ENCODE results near the gene HADHB.
"Not testable (repeated sequence)": the region's sequence is repeated elsewhere in the genome, so short reads cannot be mapped to it uniquely, and the experiment has no call there.

The HADHB gene

GRCh38 chr2:26245810-26246209, 1.1 kb downstream of the HADHB start:
- no peak for DNase-seq

- DNase-seq, result no peak
These were observed 2.1 kb downstream of the HADHB start for GRCh38 chr2:26246818-26247217.

- DNase-seq, result no peak
These were observed 4.9 kb downstream of the HADHB start for GRCh38 chr2:26249625-26250024.

- DNase-seq, result no peak
These were observed 7.2 kb downstream of the HADHB start for GRCh38 chr2:26251893-26252292.

GRCh38 chr2:26255759-26256384, 11.1 kb downstream of the HADHB start:
- DNase-seq, result no peak

- not testable (repeated sequence) for DNase-seq
These were observed 14.1 kb downstream of the HADHB start for GRCh38 chr2:26258836-26259235.

- no peak for DNase-seq
These were observed 23.5 kb downstream of the HADHB start for GRCh38 chr2:26268213-26268612.

- DNase-seq, result not testable (repeated sequence)
These were observed 24.1 kb downstream of the HADHB start for GRCh38 chr2:26268670-26269385.

- no peak for DNase-seq
These were observed 24.9 kb downstream of the HADHB start for GRCh38 chr2:26269571-26270158.

- no peak for DNase-seq
These were observed 25.6 kb downstream of the HADHB start for GRCh38 chr2:26270373-26270772.

GRCh38 chr2:26273501-26273900, 28.8 kb downstream of the HADHB start:
- DNase-seq, result no peak

GRCh38 chr2:26274058-26274613, 29.4 kb downstream of the HADHB start:
- no peak for DNase-seq

GRCh38 chr2:26276484-26277227, 31.9 kb downstream of the HADHB start:
- no peak for DNase-seq

- no peak for DNase-seq
These were observed 35.1 kb downstream of the HADHB start for GRCh38 chr2:26279886-26280285.

GRCh38 chr2:26281226-26281625, 36.5 kb downstream of the HADHB start:
- no peak for DNase-seq

- DNase-seq, result no peak
These were observed 38.9 kb downstream of the HADHB start for GRCh38 chr2:26283606-26284005.

- no peak for DNase-seq
These were observed 39.4 kb downstream of the HADHB start for GRCh38 chr2:26284132-26284531.

GRCh38 chr2:26285931-26286330, 41.2 kb downstream of the HADHB start:
- no peak for DNase-seq

GRCh38 chr2:26290001-26290400, 45.3 kb downstream of the HADHB start:
- no peak for DNase-seq

- no peak for DNase-seq
These were observed 47.9 kb downstream of the HADHB start for GRCh38 chr2:26292646-26293045.

- no peak for DNase-seq
These were observed 50.8 kb downstream of the HADHB start for GRCh38 chr2:26295511-26295910.

- no peak for DNase-seq
These were observed 52.3 kb downstream of the HADHB start for GRCh38 chr2:26297061-26297460.

- DNase-seq, result no peak
These were observed 53.5 kb downstream of the HADHB start for GRCh38 chr2:26298286-26298637.
